ENCODE results near the gene IL17RE. TPM values are rescaled to one million over a fixed set of nuclear protein-coding genes. Genes with fewer than 3 reads are reported as not detected.

IL17RE gene
- total and polyA plus RNA-seq, 2 of the 13 experiments (the other 11 are each of a cell fraction or from before 2014, with no cell fraction given) = 14.5 to 24.1 TPM

DNA sequence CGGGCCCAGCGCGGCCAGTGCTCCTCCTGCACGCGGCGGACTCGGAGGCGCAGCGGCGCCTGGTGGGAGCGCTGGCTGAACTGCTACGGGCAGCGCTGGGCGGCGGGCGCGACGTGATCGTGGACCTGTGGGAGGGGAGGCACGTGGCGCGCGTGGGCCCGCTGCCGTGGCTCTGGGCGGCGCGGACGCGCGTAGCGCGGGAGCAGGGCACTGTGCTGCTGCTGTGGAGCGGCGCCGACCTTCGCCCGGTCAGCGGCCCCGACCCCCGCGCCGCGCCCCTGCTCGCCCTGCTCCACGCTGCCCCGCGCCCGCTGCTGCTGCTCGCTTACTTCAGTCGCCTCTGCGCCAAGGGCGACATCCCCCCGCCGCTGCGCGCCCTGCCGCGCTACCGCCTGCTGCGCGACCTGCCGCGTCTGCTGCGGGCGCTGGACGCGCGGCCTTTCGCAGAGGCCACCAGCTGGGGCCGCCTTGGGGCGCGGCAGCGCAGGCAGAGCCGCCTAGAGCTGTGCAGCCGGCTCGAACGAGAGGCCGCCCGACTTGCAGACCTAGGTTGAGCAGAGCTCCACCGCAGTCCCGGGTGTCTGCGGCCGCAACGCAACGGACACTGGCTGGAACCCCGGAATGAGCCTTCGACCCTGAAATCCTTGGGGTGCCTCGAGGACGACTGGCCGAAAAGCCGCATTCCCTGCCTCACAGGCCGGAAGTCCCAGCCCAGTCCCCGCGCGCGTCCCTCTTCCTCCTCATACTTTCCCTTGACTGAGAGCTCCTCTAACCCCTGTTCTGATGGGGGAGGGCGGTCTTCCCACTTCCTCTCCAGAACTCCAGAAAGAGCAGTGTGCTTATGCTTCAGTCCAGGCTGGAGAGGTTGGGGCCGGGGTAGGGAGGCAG is 12.8 kb downstream of the IL17RE start (continued):
- TF ChIP-seq ZNF333 (CRISPR knock-in tag; IDR thresholded peaks at IDR 0.05; ENCODE audit: borderline replicate concordance) (peak; percentile 58; the same call in 1 of the 2 replicates), NKX3-1 (CRISPR knock-in tag; IDR thresholded peaks at IDR 0.05) (0 out of 2 replicates have a peak, but pooled peaks have one; percentile 81), ZNF800 (CRISPR knock-in tag; IDR thresholded peaks at IDR 0.05) (peak; percentile 70; the same call in 1 of the 2 replicates), ZNF709 (CRISPR knock-in tag; IDR thresholded peaks at IDR 0.05) (peak; percentile 53; the same call in 1 of the 2 replicates), ZNF441 (CRISPR knock-in tag; IDR thresholded peaks at IDR 0.05; ENCODE audit: borderline replicate concordance) (peak; percentile 84), PRDM15 (CRISPR knock-in tag; IDR thresholded peaks at IDR 0.05) (peak; percentile 56; the same call in 1 of the 2 replicates), ZNF678 (CRISPR knock-in tag; IDR thresholded peaks at IDR 0.05) (peak; percentile 43; the same call in 1 of the 2 replicates), REL (CRISPR knock-in tag; conservative IDR thresholded peaks at IDR 0.05) (peak; percentile 50; the same call in 1 of the 2 replicates), MED1 (CRISPR knock-in tag; IDR thresholded peaks at IDR 0.05) (0 out of 2 replicates have a peak, but pooled peaks have one; percentile 32), FOXM1 (CRISPR knock-in tag; IDR thresholded peaks at IDR 0.05) (peak; percentile 84), RORA (CRISPR knock-in tag; IDR thresholded peaks at IDR 0.05) (no peak), SP1 (IDR thresholded peaks at IDR 0.05) (no peak), SP1 (CRISPR knock-in tag; IDR thresholded peaks at IDR 0.05) (0 out of 2 replicates have a peak, but pooled peaks have one; percentile 55), EED (CRISPR knock-in tag; IDR thresholded peaks at IDR 0.05) (no peak; the same call in 1 of the 2 replicates), ATF4 (CRISPR knock-in tag; IDR thresholded peaks at IDR 0.05) (no peak; a peak in 1 of 4 replicates), XRCC5 (optimal IDR thresholded peaks at IDR 0.05; ENCODE audit: low read length) (no peak)
- TF ChIP-seq, protein P1, sequence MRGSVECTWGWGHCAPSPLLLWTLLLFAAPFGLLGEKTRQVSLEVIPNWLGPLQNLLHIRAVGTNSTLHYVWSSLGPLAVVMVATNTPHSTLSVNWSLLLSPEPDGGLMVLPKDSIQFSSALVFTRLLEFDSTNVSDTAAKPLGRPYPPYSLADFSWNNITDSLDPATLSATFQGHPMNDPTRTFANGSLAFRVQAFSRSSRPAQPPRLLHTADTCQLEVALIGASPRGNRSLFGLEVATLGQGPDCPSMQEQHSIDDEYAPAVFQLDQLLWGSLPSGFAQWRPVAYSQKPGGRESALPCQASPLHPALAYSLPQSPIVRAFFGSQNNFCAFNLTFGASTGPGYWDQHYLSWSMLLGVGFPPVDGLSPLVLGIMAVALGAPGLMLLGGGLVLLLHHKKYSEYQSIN (CRISPR knock-in tag; IDR thresholded peaks at IDR 0.05; ENCODE audit: borderline replicate concordance) = no peak; the same call in 1 of the 2 replicates
- TF ChIP-seq, protein P2, sequence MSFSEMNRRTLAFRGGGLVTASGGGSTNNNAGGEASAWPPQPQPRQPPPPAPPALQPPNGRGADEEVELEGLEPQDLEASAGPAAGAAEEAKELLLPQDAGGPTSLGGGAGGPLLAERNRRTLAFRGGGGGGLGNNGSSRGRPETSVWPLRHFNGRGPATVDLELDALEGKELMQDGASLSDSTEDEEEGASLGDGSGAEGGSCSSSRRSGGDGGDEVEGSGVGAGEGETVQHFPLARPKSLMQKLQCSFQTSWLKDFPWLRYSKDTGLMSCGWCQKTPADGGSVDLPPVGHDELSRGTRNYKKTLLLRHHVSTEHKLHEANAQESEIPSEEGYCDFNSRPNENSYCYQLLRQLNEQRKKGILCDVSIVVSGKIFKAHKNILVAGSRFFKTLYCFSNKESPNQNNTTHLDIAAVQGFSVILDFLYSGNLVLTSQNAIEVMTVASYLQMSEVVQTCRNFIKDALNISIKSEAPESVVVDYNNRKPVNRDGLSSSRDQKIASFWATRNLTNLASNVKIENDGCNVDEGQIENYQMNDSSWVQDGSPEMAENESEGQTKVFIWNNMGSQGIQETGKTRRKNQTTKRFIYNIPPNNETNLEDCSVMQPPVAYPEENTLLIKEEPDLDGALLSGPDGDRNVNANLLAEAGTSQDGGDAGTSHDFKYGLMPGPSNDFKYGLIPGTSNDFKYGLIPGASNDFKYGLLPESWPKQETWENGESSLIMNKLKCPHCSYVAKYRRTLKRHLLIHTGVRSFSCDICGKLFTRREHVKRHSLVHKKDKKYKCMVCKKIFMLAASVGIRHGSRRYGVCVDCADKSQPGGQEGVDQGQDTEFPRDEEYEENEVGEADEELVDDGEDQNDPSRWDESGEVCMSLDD (CRISPR knock-in tag; IDR thresholded peaks at IDR 0.05; ENCODE audit: borderline replicate concordance) = peak; percentile 89

Measured in HepG2 (cell line).